Measurements from ENCODE around the gene L3MBTL1. TPM values are rescaled to one million over a fixed set of nuclear protein-coding genes. Genes with fewer than 3 reads are reported as not detected.

Gene L3MBTL1
- 1 to 10 TPM; 8.0 to 9.3 TPM for total RNA-seq

DNA sequence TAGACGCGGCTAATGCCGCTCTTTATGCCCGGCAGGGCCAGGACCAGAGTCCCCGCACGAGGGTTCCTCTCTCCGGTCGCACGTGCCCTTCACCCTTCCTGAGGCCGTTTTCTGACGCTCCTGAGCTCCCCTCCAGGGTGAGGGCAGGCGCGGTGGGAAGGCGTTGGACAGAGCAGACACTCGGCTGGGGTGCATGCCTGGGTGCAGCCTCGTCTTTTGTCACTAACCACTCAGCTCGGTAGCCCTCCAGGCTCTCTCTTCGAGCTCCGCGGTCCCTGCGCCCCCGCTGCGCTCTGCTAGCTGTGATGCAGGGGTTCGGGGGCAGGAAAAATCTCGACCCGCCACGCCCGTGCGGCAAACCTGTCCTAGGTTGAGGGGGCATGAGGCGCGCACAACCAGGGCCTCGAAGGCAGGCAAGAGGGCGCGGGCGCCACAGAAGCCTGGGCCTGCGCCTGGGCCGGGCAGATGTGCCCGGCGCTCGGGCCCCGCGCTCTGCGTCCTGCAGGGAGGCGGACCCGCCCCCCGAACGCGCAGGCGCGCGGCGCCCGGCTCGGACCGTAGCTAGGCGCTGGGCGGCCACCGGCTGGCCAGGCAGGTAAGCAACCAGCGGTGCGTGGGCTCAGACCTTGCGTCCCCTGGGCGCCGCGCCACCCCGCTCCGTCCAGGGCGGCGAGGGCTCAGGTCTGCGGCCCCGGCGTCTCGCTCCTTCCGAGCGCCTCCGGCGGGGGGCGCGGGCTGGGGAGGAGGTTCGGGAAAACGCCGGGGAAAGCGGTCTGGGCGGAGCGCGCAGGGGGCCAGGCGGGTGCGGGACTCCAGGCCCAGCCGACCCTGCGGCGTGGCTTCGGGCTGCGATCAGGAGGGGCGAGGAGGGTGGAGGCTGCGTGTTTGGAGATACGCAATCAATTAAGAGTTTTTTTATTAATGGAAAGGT is at the start of gene L3MBTL1:
Gene L3MBTL1, plus strand, starts transcription at position 548 of the 931 bp plus-strand sequence. CDS start 5,807 bp downstream, outside the sequence.

DNA sequence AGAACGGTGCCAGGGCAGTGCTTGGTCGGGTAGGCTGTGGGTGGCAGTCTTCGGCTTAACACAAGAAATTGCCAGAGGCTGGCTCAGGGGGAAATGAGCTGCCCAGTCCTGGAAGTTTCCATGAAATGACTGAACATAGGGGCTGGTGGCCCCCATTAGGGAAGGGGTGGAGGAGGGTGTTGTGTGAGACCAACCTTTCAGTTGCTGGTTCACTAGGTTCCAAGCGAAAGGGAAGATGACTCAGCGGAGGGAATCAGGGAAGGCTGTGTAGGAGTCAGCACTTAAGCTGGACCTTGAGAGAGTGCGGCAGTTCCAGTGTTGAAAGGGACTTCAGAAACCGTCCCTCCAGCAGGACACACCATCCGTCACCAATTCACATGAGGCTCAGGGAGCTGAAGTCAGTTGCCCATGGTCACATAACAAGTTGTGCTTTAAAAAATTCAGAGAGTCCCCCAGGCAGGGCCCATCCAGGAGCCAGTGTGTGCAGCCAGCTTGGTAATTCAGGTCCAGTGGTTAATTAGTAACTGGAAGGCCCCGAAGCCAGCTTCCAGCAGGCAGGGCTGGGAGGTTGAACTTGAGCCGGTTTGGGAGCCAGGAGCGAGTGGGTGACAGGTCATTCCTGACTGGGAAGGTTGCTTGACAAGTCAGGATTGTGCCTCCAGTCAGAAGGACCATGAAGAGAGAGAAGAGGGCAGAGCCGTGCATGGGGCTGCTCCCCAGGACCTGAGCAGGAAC is 51.1 kb downstream of the L3MBTL1 start, which contains the start of gene SGK2:
Gene SGK2, plus strand, starts transcription at position 616 of the 735 bp plus-strand sequence. CDS start 7,469 bp downstream, outside the sequence.

DNA sequence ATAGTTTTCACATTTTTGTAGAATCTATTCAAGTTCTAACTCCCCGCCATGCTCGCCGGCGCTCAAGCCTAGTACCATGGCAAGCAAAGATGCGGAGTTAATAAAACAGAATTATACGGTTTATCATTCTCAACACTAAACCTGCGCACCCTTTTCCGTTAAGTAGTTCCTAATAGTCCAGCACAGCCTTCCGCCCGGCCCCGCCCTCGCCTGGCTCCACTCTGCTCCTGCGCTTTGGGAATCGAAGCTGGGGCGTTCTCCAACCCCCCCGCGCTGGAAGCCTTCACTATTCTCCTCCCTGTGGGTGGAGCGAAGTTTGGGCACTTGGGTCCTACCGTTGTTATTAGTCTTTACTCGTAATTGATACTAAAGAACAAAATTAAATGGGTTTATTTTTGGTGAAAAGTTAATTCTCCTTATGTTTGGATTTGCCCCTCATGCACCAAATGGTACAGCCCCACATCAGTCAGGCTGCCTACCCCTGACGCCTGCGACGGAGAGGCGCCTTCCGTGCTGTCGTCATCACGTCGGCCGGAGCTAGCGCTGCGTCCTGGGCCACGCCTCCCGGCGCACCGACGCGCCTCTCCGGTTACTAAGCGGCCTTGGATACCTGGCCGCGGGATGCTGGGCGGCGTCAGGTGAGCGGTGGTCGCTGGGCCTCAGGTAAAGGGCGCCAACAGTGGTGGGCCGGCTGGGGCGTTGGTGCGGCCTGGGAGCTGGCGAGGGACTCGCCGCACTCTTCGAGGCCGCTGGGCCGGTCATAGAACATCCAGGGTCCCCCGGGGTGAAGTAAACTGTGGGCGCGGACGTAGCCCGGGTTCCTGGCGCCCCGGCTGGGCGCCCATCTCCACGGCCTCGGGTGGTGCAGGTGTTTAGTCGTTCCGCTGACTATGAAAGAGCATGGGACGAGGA is 83.2 kb downstream of the L3MBTL1 start, which contains the start of gene IFT52:
Gene IFT52, plus strand, starts transcription at position 546 of the 912 bp plus-strand sequence. CDS start 3,762 bp downstream, outside the sequence.

Other genes starting within 250 kb of the L3MBTL1 start
- 100 to 1,000 TPM; 164 to 168 TPM for gene SRSF6, start 49.8 kb upstream of the L3MBTL1 start, total RNA-seq
- under 1 TPM; 0.28 to 0.63 TPM for gene SGK2, start 51.3 kb downstream of the L3MBTL1 start, total RNA-seq
- gene IFT52, start 83.2 kb downstream of the L3MBTL1 start, total RNA-seq: 10 to 100 TPM; 12.5 to 14.4 TPM
- gene MYBL2, start 159.4 kb downstream of the L3MBTL1 start, total RNA-seq: 10 to 100 TPM; 64.7 to 65.7 TPM
- under 1 TPM in 1 of 2 experiments, not detected in 1; 0.29 TPM for gene GTSF1L, start 219.3 kb downstream of the L3MBTL1 start, total RNA-seq